Stimulated activated CD4-positive, alpha-beta T cell treated with anti-CD3 and anti-CD28 coated beads, Interleukin-2, amount 100 ng/mL, for 4 hours (primary cell): ENCODE data around the gene SEMA7A.

Source experiments
- DNase-seq: peaks from one replicate; pipeline ENCODE4 v3.0.0-alpha.2; 2020; ENCODE audit warnings: low read depth

The SEMA7A gene

GRCh38 chr15:74415966-74416916, 17.5 kb downstream of the SEMA7A start:
- no peak for DNase-seq

GRCh38 chr15:74414603-74415338, 19.0 kb downstream of the SEMA7A start:
- no peak for DNase-seq

GRCh38 chr15:74414081-74414580, 19.6 kb downstream of the SEMA7A start:
- DNase-seq: no peak

DNA sequence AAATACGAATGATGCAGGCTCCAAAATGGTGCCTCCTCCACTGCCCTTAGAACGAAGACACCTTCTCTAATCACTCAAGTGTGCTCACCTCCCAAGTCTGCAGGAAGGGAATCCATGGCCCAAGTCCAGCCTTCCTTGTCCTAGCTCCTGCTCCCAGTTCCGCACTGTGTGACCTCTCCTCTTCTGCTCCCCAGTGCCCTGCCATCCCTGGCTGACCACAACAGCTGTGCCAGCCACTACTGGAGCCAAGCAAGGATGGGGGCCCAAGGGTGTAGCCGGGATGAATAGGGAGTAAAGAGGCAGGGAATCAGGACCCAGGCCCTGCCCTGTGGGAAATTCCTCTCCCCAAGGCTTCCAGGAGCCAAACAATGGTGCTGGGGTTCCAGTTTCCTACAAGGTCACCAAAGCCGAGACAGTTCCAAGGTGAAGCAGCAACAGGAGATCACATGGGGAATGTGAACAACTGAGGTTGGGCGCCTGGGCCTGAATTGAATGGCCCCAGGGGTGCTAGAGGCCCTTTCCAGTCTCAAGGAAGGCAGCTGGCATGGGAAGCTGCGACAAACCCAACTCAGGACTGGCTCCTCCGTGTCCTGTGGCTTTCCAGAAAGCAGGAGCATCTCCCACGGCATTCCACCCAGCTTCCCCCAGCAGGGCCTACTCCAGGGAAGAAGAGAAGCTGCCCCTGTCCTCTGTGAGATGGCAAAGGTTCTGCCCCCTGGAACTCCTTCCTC, 20.2 kb downstream of the SEMA7A start:
- no peak for DNase-seq

- DNase-seq: no peak
Observed at GRCh38 chr15:74412159-74412558, 21.6 kb downstream of the SEMA7A start.

- no peak for DNase-seq
Observed at GRCh38 chr15:74411686-74412085, 22.1 kb downstream of the SEMA7A start.

DNA sequence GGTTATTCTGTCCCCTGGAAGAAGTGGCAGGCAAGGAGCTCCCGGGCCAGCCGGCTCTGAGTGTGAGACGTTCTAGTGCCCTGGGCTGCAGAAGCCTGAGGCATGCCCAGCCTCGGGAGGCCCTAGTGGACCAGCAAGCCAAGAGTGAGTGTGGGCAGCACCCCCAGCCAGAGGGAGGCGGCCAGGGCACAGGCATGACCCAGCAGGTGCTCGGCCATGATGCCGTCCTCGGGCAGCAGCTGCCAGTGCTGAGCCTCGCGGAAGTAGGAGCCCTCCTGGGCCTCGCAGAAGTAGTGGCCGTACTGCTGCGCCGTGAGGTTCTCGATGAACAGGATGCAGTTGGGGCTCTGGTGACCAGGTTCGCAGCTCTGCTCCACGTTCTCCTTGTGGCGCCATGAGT, 23.3 kb downstream of the SEMA7A start:
- no peak for DNase-seq

GRCh38 chr15:74409225-74409624, 24.5 kb downstream of the SEMA7A start:
- no peak for DNase-seq

GRCh38 chr15:74408815-74409214, 24.9 kb downstream of the SEMA7A start:
- DNase-seq: no peak

DNA sequence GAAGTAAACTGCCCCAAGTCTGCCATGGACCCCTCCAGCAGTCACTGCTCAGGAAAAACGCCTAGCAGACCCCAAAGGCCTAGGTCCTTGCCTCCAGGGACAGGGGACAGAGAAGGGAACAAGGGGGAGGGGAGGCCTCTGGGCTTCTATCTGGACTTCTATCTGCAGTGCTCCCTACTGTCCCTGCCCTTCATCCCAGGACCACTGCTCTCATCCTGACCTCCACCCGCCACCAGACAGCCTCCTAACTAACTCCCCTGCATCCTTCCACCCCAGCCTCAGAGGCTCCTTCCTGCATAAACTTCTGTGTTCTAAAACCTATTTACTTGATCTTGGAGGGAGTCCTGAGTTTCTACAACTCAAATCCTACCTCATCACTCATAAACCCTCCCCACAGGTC, 25.4 kb downstream of the SEMA7A start:
- no peak for DNase-seq

DNA sequence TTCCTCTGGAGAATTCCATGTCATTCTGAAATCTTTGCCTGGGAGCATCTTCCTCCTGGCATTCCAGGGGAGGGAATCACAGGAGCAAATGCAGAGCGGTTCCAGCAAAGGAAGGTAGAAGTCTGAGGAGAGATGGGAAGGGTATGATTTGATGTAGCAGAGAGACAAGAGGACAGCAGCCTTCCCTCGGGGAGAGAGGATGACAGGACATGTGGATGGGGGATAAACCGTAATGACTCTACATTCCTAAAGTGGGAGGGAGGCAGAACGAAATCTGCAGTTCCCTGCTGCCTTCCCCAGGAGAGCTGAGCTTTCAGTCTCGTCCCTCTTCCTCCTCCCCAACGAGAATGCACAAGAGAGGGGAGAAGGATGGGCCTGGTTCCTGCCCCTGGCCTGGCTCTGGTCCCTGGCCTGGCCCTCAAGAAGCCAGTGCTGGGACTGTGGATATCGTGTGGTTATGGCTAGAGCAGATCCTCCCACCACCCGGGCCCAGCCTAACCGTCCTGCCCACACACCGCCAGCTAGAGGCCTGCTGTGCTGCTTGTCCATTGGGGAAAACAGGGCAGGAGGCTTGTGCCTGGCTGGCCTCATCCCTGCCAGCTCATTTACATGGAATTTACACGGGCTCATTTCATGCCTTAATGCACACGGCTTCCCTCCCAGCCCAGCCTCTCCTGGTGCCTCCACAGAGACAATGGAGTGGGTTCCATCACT, 26.6 kb downstream of the SEMA7A start:
- no peak for DNase-seq

DNA sequence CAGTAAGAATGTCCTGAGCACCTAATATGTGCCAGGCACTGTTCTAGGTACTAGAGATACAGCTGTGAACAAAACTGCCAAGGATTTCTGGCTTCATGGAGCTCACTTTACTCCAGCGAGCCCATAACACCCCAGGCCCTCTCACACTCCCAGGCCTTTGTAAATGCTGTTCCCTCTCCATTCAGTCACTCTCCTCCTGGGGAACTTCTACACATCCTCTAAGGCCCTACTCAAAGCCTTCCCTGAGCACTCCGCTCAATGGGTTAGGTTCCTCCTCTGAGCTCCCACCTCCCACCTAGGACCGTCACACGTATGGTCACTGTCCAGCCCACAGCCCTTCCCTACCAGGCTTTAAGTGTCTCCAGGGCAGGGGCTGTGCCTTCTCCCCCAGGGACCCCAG, 27.2 kb downstream of the SEMA7A start:
- DNase-seq: no peak

- DNase-seq: no peak
Observed at GRCh38 chr15:74405823-74406222, 27.9 kb downstream of the SEMA7A start.

GRCh38 chr15:74403991-74404563, 29.7 kb downstream of the SEMA7A start:
- DNase-seq: no peak

- no peak for DNase-seq
Observed at GRCh38 chr15:74403588-74403919, 30.2 kb downstream of the SEMA7A start.

- peak; percentile 77 for DNase-seq
Observed at GRCh38 chr15:74402873-74403587, 30.7 kb downstream of the SEMA7A start.

- DNase-seq: no peak
Observed at GRCh38 chr15:74402337-74402841, 31.4 kb downstream of the SEMA7A start.

GRCh38 chr15:74400915-74401757, 32.6 kb downstream of the SEMA7A start:
- no peak for DNase-seq

DNA sequence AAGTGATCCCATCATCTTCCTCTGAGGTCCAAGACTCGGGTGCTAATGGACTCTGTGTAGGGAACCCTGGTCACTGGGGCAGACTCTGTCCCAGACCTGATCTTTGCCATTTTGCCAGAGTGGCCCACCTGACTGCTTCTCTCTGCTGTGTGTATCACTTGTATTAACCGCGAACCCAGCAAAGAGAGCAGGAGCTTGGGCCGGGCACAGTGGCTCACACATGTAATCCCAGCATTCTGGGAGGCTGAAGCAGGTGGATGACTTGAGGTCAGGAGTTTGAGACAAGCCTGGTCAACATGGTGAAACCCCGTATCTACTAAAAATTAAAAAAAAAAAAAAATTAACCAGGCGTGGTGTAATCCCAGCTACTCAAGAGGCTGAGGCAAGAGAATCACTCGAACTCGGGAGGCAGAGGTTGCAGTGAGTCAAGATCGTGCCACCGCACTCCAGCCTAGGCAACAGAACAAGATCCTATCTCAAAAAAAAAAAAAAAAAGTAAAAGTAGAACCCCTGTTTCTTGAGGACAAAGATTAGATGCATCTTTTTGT, 33.4 kb downstream of the SEMA7A start:
- no peak for DNase-seq
